GM23248 (cell line): ENCODE measurements around the gene BRAF.

Experiments
- EZH2 ChIP-seq: fragments of 200-600 bp; sonication (generic); IDR thresholded peaks from 2 replicates; pipeline ENCODE4 v1.6.1; 2018; ENCODE audit warnings: antibody characterized with exemption, mild to moderate bottlenecking; ENCODE audit not compliant: insufficient read depth, poor library complexity, severe bottlenecking
- EZH2phosphoT487 ChIP-seq: fragments of 200-600 bp; sonication (generic); IDR thresholded peaks from 2 replicates; pipeline ENCODE4 v1.6.1; 2018; ENCODE audit warnings: antibody characterized with exemption, moderate library complexity, mild to moderate bottlenecking, low read depth; ENCODE audit not compliant: insufficient read depth

DNA sequence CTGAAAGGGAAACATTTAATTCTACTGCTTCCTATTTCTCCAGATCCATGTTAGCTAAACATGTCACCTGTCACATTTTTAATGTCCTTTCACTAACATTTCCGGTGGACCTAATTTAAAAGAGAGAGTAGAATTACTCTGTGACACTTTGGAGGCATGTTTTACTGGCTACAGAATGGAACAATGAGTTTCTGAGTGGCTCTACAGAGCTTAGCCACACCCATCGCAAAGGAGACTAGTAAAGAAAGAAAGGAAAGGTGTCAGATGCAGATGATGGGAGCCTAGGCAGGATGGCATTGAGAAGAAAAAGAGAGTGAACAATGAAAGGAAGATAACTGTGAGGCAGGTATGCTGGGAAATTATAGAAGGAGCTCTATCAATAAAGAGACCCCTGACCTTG, 192.3 kb downstream of the BRAF start:
- TF ChIP-seq EZH2 (no peak), EZH2phosphoT487 (no peak)
